Skeletal muscle tissue (tissue), 4 donors: ENCODE measurements around the gene ZNRD2. TPM values are rescaled to one million over a fixed set of nuclear protein-coding genes. Genes with fewer than 3 reads are reported as not detected.

Experiments
- H3K27ac ChIP-seq: one replicate; pipeline ENCODE4 v1.7.0; 2013; ENCODE audit warnings: mild to moderate bottlenecking, low read depth, low read length, inconsistent platforms
- H3K27me3 ChIP-seq, 3 donors: one replicate each; pipeline ENCODE4 v1.7.0; 2013; ENCODE audit warnings: low read length in 3 of 3; ENCODE audit not compliant: control insufficient read depth in 3 of 3, insufficient read depth in 3 of 3
- H3K36me3 ChIP-seq, 3 donors: one replicate each; pipeline ENCODE4 v1.7.0; 2013; ENCODE audit warnings: low read length in 3 of 3; ENCODE audit not compliant: control insufficient read depth in 3 of 3, insufficient read depth in 3 of 3
- H3K4me1 ChIP-seq, 3 donors: one replicate each; pipeline ENCODE4 v1.7.0; 2013; ENCODE audit warnings: low read length in 3 of 3, mild to moderate bottlenecking in 3 of 3; ENCODE audit not compliant: control insufficient read depth in 3 of 3, insufficient read depth in 3 of 3
- H3K4me3 ChIP-seq, 3 donors: one replicate each; pipeline ENCODE4 v1.7.0; 2013; ENCODE audit warnings: low read length in 3 of 3
- H3K9ac ChIP-seq, 3 donors: one replicate each; pipeline ENCODE4 v1.7.0; 2013; ENCODE audit warnings: low read length in 3 of 3, mild to moderate bottlenecking in 3 of 3, moderate library complexity in 2 of 3, low read depth in 1 of 3
- H3K9me3 ChIP-seq, 3 donors: one replicate each; pipeline ENCODE4 v1.7.0; 2013; ENCODE audit warnings: low read length in 3 of 3; ENCODE audit not compliant: control insufficient read depth in 3 of 3
- total RNA-seq: library from RNA; depleted of rRNA; stranded (reverse); fragments of >200 nt; gene quantifications from one replicate; pipeline ENCODE4 v1.2.3, GENCODE V29; 2014
- donor health status: Osteomylitis.

ZNRD2 gene
- total RNA-seq, 1 donor from 2014 or later = 23.0 TPM

DNA sequence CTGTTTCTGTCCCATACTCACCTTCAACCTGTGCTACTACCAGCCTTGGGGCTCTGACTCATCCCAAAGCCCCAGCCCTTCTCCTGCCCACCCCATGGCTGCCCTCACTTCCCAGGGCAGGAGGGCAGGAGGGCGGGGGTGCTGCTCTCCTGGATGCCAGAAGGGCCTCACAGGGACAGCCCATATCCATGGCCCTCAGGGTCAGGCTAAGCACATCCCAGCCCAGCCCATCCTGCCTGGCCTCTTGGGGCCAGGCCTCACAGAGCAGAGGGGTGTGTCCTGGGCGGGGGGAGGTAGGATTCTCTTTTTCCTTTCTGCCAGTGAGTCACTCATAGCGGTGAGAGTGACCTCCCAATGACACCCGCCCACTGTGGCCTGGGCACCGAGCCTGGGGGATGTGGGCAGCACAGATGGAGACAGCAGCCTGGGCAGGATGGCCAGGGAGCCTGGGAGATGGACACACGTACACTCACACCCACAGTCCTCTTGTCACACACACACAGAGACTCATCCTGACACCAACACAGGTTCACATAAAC lies 14.5 kb upstream of the ZNRD2 start:
- H3K4me1 ChIP-seq = peaks cover 59 to 63% (median 63%) of the 10 kb centered on the region in 3 donors

DNA sequence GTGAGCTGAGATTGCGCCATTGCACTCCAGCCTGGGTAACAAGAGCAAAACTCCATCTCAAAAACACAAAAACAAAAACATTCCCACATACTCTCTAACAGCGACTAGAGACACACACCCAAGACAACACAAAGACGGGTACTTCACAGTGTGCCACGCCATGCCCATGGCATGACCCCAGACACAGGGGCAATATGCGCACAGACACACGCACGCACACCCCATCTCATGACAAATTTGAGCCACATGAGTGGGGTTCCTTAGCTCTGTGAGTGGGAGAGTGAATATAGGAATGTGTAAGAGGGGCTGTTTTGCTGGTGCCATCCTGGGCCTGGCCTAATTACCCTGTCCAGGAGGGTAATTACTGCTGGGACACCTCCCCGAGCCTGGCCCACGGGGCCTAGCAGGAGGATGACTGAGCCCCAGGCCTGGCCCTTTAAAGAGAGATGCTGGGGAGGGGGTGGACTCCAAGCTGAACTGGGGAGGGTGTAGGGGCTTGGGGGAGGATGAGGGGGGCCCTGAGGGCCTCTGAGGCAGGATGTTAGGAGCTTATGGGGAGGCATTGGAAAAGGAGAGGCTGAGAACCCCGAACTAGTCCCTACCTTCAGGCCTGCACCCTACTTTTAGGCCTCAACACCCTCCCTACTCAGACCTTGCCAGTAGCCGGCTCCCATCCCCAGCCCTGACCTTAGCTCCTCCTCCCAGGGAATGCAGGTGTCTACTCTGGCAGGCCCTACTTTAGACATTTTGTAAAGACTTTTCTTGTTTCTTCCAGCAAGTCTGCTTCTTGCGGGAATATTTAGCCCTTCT lies 13.6 kb upstream of the ZNRD2 start:
- Histone ChIP-seq H3K9me3 (no peaks in the 10 kb centered on the region), H3K9ac (peak overlapping the region; percentile 83 to 87 (median 85)), H3K4me1 (peaks cover 64 to 70% (median 68%) of the 10 kb centered on the region in 3 donors)

More for the DNA sequence above, 14.5 kb upstream of the ZNRD2 start:
- peak overlapping the region; percentile 81 for H3K27ac ChIP-seq
- peaks cover 12 to 21% (median 15%) of the 10 kb centered on the region in 3 donors for H3K36me3 ChIP-seq
- peak overlapping the region in 1 of 3 donors; percentile 30 for H3K4me3 ChIP-seq
- H3K9me3 ChIP-seq = no peaks in the 10 kb centered on the region
- H3K9ac ChIP-seq = peak overlapping the region; percentile 13 to 64 (median 32)
- H3K27me3 ChIP-seq = no peaks in the 10 kb centered on the region

DNA sequence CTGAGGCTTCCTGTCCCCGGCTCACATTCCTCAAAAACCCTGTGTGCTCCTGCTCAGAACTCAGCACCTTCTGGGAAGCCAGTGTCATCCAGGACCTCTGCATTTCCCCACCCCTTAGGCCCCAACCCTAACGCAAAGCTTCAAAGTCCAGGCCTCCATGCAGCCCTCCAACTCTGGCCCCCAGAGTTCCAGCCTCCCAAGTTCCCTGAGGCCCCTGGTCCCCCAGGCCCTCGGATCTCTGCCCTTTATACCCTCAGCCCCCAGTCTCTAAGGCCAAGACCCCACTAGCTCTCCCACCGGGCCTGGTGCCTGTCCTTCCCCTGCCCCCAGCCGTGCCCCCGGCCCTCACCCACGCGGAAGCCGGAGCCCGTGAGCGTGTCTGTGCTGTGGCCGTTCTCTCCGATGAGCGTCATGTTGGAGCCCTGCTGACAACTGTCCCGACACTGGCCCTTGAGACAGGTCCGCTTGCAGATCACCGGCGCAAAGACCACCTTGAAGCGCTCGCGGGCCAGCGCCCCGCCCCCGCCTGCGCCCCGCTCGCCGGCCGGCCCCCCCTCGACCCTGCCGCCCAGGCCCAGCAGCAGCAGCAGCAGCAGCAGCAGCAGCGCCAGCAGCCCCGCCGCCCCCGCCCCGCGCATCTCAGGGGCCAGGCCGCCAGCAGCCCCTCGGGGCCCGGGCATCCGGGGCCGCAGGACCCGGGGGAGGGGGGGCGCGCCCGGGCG lies 12.8 kb upstream of the ZNRD2 start:
- Histone ChIP-seq H3K27ac (peak overlapping the region; percentile 96), H3K4me1 (peaks cover 56 to 67% (median 65%) of the 10 kb centered on the region in 3 donors), H3K9me3 (no peaks in the 10 kb centered on the region), H3K4me3 (peak overlapping the region; percentile 55 to 66 (median 62)), H3K27me3 (no peaks in the 10 kb centered on the region), H3K36me3 (peaks cover 0 to 8% (median 1%) of the 10 kb centered on the region in 3 donors), H3K9ac (peak overlapping the region; percentile 83 to 87 (median 85))

More for the DNA sequence above, 13.6 kb upstream of the ZNRD2 start:
- H3K27me3 ChIP-seq = no peaks in the 10 kb centered on the region
- H3K36me3 ChIP-seq = peaks cover 6 to 13% (median 9%) of the 10 kb centered on the region in 3 donors
- H3K27ac ChIP-seq = peak overlapping the region; percentile 81
- H3K4me3 ChIP-seq = peak overlapping the region; percentile 55 to 66 (median 62)

DNA sequence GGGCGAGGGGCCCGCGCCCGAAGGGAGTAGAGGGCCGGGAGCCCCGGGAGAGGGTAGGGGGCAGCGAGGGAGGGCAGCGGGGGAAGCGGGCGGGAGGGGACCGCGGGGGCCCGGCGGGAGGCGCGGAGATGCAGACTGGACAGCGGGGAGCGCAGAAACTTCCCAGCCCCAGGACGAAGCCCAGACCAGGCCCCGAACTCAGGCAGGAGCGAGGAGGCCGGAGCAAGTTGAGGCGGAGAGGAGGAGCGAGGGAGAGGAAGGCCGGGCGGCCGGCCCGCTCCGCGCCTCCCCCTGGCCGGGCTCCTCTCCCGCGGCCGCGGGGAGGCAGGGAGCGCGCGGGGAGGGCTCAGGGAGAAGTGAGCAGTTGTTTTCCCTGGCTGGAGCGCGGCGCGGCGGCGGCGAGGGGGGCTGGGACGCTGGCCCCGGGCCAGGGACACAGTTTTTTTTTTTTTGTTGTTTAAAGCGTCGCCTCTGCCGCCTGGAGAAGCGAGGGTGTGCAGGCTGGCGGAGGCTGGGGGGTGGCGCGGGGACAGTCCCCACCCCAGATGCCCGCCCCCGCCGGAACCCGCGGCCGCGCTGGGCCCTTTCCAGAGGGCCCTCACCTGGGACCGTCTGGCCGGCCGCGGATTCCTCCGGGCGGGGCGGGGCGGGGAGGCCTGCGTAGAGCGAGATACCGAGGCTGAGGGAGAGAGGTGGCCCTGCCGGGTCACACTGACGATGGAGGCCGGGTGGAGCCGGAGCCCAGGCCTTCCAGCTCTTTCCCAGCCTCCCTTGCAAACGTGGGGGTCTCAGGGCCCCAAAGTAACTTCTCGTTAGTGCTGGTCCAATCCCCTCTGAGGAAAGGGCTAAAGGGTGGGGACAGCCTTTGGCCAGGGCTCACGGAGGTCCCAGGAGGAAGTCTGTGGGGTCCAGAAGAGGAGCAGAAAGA lies 12.0 kb upstream of the ZNRD2 start, which contains the start of gene LTBP3:
LTBP3 (minus strand) TSS at position 358 of the 928 bp plus-strand sequence. CDS start 400 bp downstream, outside the sequence.
- peak within 1 kb of the TSS; percentile 83 to 91 (median 87) for H3K9ac ChIP-seq

DNA sequence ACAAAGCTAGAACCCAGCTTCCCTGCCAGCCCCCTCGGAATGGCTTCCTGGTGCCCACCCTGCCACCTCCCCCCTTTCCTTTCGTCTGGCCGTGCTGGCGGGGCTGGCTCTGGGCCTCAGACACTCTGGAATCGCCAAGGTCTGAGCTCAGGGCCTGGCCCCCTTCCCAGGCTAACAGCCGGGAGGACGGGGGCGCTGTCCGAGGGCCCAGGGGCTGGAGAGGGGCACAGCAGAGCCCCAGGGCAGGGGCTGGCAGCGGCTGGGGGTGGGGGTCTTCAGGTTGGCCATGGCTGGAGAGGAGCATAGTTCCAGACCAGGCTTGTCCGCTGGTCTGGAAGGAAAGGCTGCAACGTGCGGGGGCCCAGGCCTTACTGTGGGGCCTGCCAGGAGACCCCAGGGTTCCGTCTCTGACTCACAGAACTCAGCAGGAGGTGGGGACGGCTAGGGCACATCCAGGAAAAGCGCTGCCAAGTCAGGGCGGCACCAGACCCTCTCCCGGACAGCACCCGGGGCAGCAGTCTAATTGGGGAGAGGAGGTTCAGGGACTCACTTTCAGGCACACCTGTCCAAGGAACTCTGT lies 11.3 kb upstream of the ZNRD2 start:
- Histone ChIP-seq H3K9me3 (no peaks in the 10 kb centered on the region), H3K27ac (peak overlapping the region; percentile 96), H3K4me3 (peak overlapping the region; percentile 50 to 62 (median 61)), H3K4me1 (peaks cover 54 to 65% (median 64%) of the 10 kb centered on the region in 3 donors), H3K9ac (peak overlapping the region; percentile 81 to 91 (median 84)), H3K36me3 (peaks cover 0 to 3% (median 0%) of the 10 kb centered on the region in 3 donors), H3K27me3 (no peaks in the 10 kb centered on the region)

More for the DNA sequence above, 12.0 kb upstream of the ZNRD2 start, which contains the start of gene LTBP3:
- peaks cover 0 to 3% (median 0%) of the 10 kb centered on the region in 3 donors for H3K36me3 ChIP-seq
- no peaks in the 10 kb centered on the region for H3K27me3 ChIP-seq
- peak within 1 kb of the TSS; percentile 62 to 66 (median 66) for H3K4me3 ChIP-seq
- no peaks in the 10 kb centered on the region for H3K9me3 ChIP-seq
- H3K4me1 ChIP-seq = peaks cover 54 to 65% (median 64%) of the 10 kb centered on the region in 3 donors
- H3K27ac ChIP-seq = peak within 1 kb of the TSS; percentile 96

DNA sequence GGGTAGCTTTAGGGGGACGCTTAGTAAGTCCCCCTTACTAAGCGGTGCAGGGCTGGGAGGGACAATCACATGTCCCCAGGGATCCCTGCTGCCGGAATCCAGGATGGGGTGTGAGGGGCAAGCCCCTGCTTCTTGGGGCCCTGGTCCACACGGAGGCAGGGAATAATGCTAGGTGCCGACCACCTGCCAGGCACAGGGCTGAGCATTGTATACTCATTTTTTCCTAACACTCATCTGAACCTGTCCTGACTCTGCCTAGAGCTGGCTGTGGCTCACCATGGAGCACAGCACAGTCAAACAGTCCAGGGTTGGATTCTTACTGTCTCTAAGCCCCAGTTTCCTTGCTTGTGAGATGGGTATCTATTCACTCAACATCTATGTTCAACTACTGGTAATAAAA lies 10.7 kb upstream of the ZNRD2 start:
- peaks cover 54 to 65% (median 64%) of the 10 kb centered on the region in 3 donors for H3K4me1 ChIP-seq
- H3K27me3 ChIP-seq = no peaks in the 10 kb centered on the region
- H3K9ac ChIP-seq = peak overlapping the region; percentile 65 to 84 (median 81)
- no peaks in the 10 kb centered on the region for H3K9me3 ChIP-seq
- no peak overlapping the region for H3K4me3 ChIP-seq
- H3K36me3 ChIP-seq = peaks cover 0 to 3% (median 0%) of the 10 kb centered on the region in 3 donors
- H3K27ac ChIP-seq = peak overlapping the region; percentile 96

DNA sequence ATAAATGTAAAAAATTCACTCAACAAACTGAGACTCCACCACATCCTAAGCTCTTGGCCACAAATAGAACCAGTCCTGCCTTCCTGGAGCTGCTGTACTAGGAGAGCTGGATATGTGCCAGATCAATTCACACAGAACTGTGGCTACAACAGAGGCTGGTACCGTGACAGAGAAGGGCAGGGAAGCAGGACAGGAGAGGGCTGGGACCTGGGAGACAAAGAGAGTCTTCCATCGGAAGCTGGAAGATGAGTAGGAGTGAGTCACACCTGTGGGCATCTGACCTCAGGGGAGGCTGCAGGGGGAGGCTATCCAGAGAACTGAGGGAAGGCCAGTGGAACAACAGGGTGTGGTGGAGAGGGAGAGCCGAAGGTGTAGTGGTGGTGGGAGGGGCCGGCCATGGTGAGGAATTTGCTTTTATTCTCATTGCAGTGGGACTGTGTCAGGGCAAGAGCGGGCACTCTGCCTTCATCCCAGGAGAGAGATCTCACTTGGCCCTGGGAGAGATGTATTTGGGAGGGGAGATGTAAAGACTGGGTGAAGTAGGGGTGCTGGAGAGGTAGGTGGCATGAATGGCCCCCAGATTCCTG lies 10.2 kb upstream of the ZNRD2 start:
- Histone ChIP-seq H3K4me1 (peaks cover 50 to 65% (median 60%) of the 10 kb centered on the region in 3 donors), H3K9me3 (no peaks in the 10 kb centered on the region), H3K27me3 (no peaks in the 10 kb centered on the region), H3K27ac (peak overlapping the region; percentile 96), H3K36me3 (no peaks in the 10 kb centered on the region), H3K9ac (peak overlapping the region; percentile 23 to 84 (median 81)), H3K4me3 (no peak overlapping the region)

DNA sequence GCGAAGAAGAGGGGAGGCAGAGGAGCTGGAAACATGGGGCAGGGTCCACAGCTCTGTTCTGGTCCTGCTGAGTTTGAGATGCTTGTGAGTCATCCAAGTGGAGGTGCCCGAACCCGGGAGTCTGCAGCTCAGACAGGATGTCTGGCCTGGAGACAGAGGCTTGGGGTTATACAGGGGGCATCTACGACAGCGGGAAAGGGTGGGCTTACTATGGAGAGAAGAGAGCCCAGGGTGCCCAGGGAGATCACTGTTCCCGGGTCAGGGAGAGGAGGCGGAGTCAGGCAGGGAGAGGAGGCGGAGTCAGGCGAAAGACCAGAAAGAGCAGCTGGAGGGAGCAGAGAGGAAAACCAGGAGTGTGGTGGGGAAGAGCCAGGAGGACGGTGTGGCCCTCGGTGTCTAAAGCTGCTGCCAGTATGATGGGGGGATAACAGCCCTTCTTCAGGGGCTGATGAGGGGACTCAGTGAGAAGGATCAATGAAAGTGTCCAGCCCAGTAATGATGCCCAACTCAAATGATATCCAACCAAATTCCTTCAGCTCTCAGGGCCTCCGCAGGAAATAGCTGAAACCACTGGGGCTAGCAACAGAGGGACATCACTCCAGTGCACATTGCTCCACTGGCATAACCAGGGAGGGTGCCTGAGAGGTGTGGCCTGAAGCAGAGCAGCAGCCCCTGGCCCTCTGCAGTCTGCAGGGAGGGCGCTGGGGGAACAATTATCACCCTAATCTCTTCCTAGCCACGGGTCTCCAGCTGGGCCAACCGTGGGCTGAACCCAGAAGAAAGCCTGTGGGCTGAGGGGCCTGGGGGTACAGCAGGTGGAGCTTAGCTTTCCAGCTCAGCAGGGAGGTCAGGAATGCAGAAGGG lies 9.5 kb upstream of the ZNRD2 start:
- Histone ChIP-seq H3K4me1 (peaks cover 43 to 57% (median 52%) of the 10 kb centered on the region in 3 donors), H3K9ac (peak overlapping the region; percentile 19 to 84 (median 38)), H3K4me3 (peak overlapping the region in 2 of 3 donors; percentile 1 to 27), H3K27me3 (no peaks in the 10 kb centered on the region), H3K36me3 (no peaks in the 10 kb centered on the region), H3K9me3 (no peaks in the 10 kb centered on the region), H3K27ac (peak overlapping the region; percentile 96)
